Measurements from ENCODE around the gene INO80C.
"Not testable (repeated sequence)": the region's sequence is repeated elsewhere in the genome, so short reads cannot be mapped to it uniquely, and the experiment has no call there.

Gene INO80C

GRCh38 chr18:35458271-35458670 lies 39.5 kb downstream of the INO80C start:
- no peak for DNase-seq

- peak; percentile 13 for DNase-seq
Measured at GRCh38 chr18:35457140-35457704, 40.5 kb downstream of the INO80C start.

DNA sequence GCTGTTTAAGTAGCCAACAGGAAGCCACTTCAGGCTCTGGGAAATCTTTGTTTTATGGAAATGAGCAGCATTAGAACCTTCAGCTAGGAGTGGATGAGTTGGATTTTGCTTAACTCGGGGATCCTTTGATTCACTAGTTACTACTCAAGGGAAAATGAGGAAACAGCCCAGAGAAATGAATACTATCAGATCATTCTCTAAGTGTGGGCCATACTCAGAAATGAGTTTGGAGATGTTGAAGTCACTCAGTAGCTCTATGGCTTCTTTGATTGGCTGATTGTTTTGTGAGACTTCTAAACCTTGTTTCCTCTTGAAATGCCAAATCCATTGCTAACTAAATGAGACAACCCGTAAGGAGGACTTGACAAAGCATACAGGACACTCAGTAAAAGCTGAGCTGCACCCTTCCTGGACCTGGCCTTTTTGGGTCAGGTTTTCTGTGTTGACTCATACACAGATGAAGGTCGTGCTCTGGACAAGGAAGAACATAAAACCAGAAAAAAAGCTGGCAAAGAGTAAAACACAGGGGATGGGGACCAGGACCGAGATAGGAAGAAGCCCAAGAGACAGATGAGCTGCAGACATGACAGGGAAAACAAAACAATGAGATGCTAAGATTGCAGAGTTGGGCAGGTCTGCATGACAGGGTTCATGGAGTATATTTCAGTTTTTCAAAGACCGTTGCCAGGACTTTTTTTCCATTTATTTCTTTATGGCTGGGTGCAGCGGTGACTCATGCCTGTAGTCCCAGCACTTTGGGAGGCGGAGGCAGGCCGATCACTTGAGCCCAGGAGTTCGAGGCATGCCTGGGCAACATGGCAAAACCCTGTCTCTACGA lies 41.6 kb downstream of the INO80C start:
- DNase-seq = no peak

DNA sequence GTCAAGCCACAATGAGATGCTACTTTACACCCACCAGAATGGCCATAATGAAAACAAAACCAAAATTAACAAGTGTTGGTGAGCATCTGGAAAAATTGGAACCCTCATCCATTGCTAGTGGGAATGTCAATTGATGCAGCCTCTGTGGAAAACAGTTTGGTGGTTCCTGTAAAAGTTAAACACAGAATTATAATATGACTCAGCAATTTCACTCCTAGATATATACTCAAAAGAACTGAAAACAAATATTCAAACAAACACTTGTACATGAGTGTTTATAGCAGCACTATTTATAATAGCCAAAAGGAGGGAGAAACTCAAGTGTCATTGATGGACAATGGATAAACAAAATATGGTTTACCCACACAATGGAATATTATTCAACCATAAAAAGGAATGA lies 43.0 kb downstream of the INO80C start:
- DNase-seq = no peak

DNA sequence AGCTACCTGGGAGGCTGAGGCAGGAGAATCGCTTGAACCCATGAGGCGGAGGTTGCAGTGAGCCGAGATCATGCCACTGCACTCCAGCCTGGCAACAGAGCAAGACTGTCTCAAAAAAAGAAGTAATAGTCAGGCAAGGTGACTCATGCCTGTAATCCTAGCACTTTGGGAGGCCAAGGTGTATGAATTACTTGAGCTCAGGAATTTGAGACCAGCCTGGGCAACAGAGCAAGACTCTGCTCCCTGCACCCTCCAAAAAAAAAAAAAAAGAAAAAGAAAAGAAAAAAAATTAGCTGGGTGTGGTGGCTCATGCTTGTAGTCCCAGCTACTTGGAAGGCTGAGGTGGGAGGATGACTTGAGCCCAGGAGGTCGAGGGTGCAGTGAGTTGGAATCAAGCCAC lies 44.7 kb downstream of the INO80C start:
- DNase-seq = not testable (repeated sequence)

- DNase-seq = no peak
Measured at GRCh38 chr18:35451916-35452315, 45.8 kb downstream of the INO80C start.

GRCh38 chr18:35451032-35451431 lies 46.7 kb downstream of the INO80C start:
- no peak for DNase-seq

GRCh38 chr18:35444636-35445035 lies 53.1 kb downstream of the INO80C start:
- no peak for DNase-seq

GRCh38 chr18:35443847-35444246 lies 53.9 kb downstream of the INO80C start:
- no peak for DNase-seq

DNA sequence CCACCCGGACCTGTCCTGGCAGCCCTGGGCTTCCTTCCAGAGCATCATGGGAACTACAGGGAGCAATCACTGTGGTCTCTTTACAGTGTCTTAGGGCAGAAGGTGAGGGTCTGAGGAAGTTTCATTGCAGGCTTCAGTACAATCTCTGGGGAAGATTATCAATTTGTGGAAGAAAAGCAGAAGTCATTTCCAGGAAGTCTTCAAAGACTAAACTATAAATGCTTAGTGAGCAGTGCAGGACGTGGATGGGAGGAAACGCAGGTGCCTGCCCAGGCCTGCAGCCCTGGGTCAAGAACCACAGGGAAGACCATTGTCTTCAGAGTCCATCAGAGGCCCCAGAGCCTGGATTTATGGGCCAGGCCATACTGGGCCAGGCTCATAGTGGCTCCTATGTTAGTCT lies 54.3 kb downstream of the INO80C start:
- DNase-seq = no peak

GRCh38 chr18:35442701-35443100 lies 55.1 kb downstream of the INO80C start:
- DNase-seq = no peak

DNA sequence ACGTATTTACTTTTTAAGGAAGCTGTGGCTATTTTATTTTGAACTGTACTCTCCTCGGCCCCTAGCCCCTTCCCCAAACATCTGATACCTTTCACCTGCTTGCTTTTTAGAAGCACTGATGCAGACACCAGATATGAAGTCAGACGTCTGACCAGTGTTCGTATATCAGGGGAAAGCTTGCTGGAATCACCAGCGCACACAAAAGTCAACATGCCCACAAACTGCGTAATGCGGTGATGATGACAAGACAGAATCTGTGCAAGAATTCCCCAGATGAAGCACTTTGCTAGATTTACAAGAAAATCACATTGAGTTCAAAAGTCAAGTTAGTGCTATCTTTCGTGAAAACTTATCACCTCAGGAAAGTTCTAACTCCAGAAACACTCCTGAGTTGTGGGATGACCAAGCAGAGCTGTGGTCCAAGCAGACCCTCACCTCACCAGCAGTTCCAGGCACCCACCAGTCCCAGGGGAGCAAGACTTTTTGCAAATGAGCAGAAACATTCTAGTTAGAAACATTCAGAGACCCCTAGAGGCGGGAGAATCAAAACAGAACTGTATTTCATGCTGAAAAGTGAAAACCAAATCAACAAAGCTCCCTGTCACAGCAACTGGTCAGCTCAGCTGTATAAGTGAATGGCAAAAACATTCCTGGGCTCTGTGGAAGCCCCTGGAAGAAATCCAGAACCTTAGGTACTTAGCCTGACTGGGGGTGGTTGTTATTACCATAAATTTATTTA lies 55.7 kb downstream of the INO80C start:
- DNase-seq = no peak

DNA sequence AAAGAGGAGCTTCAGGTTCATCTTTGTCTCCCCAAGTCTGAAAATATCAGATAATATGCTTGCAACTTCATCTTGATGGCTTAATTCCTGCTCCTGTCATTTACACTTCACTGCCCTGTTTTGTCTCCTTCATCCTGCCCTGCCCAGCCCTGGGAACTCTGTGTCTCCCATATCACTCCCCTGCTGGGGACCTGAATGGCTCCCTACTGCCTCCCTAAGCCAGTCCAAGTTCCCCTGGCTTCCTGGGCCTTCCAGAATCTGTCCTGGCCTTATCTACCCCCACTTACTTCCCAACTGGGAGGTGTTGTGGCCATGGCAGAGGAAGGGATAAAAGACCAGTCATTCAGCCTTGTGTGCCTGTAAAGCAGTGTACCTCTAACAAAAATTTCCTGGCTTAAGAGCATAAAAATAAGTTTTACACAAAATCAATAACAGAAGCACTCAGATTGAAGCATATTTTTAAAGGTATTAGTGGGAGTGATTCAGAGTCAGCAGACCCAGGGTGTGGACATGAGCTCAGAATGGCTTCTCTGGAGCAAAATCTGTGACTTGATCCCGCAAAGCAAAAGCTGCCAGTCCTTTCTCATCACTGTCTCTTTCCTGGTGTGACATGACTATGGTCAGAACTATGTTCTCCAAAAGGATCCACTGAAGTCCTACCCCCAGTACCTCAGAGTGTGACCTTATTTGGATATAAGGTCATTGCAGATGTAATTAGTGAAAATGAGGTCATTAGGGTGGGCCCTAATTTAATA lies 59.1 kb downstream of the INO80C start:
- DNase-seq = no peak

- no peak for DNase-seq
Measured at GRCh38 chr18:35437836-35438235, 59.9 kb downstream of the INO80C start.

DNA sequence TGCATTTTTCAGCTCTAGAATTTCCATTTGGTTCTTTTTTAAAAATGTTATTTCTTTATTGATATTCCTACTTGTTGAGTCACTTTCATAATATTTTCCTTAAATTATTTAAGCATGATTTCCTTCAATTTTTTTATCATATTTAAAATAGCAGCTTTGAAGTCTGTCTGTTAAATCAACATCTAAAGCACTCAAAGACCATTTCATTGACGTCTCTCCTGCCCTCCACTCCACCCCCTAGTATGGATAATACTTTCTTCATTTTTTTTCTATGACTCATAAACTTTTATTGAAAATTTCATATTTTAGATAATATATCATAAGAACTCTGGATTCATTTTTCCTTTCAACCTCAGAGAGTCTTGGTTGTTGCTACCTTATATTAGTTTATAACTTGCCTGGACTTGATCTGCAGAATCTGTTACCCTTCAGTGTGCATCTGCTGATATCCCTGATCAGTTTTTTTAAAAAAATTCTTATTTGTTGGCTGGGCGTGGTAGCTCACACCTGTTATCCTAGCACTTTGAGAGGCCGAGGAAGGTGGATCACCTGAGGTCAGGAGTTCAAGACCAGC lies 61.6 kb downstream of the INO80C start:
- no peak for DNase-seq

DNA sequence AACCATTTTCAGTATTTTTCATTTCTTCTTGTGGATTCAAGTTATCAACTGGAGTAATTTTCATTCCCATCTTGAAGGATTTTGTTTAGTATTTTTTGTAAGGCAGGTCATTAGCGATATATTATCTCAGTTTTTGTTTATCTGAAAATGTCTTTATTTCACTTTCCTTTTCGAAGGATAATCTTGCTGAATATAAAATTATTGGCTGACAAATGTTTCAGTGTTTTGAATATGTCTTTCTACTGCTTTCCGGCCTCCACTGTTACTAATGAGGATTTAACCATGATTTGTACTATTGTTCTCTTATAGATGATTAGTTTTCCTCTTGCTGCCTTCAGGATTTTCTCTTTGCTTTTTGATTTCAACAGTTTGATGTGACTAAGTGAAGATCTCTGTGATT lies 62.4 kb downstream of the INO80C start:
- no peak for DNase-seq

DNA sequence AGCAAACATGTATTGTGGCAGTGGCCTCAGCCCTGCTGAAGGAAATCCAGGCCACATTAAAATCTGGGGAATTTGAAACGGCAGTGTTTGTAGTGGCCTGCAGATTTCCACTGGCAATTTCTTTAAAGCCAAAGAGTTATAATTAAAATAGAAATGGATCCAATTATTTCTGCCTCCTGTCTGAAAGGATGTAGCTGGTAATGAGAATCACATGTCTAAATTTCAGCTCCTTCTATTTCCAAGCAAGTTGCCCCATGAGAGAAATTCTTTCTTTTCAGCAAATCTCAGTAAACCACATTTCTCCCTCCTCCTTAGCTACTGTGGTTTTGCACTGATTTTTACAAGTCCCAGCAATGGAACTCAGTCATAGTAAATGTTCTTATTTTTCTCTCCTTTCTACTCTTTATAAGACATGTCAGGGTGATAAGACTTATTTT lies 65.2 kb downstream of the INO80C start:
- DNase-seq = no peak

DNA sequence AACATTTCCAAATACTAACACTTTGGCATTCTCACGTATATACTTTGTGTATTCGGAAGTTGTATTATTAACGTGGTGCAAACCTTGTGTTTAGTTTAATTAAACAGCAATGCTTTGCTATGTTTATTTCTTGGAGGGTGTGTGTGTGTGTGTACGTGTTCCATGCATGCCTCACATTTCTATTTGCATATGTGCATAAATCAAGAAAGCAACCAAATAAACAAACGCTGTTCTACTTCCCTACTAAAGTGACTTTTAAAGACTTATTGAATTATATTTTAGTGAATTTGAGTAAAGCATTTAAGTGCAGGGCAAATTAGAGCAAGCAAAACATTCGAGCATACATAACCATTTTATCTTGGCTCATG lies 66.4 kb downstream of the INO80C start:
- DNase-seq = no peak

- DNase-seq = no peak
Measured at GRCh38 chr18:35430721-35431373, 66.9 kb downstream of the INO80C start.

GRCh38 chr18:35426786-35427185 lies 71.0 kb downstream of the INO80C start:
- no peak for DNase-seq

GRCh38 chr18:35424356-35424755 lies 73.4 kb downstream of the INO80C start:
- DNase-seq = no peak

DNA sequence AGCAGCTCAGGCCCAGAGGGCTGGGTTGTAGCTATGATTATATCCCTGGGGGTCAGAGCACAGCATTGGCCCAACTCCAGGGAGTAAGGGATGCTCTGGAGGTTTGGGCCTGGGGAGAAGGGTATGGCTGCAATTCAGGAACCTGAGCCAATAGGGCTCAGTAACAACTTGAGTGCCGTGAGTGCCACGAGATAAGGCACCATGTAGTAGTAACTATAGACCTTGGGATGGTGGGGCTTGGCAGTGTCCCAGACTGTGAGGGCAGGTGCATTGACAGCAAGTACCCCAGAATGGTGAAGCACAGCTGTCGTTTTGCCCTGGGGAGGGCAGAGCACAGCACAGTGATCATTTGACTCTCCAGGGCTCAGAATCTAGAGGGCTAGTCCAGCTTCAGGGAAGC lies 75.5 kb downstream of the INO80C start:
- no peak for DNase-seq

Measured in NCI-H526 treated with DMSO at 0.1 percent for 48 hours (cell line).